HCT116 (cell line): ENCODE measurements around the gene CYP2D6. TPM values are rescaled to one million over a fixed set of nuclear protein-coding genes. Genes with fewer than 3 reads are reported as not detected.

Experiments used
- ATAC-seq: fragments of 200-7000 bp; cut with Tn5 transposase; 2 replicates; pipeline ENCODE4 v1.9.1; 2020; ENCODE audit warnings: mild to moderate bottlenecking, moderate library complexity
- BruUV-seq: library from RNA; stranded (reverse); fragments of 400-500 nt; replicated peaks from 2 replicates; lab custom pipeline; 2021; lab: Mats Ljungman, UMichigan
- CTCF ChIA-PET: fragments of 300-600 bp; sonication (Branson Sonifier 250); formaldehyde crosslinking; loops from one replicate; lab custom pipeline; 2021; ENCODE audit warnings: antibody characterized with exemption; lab: Charles Lee
- POLR2A ChIA-PET: fragments of 300-600, 350-600 bp; sonication (Branson Sonifier 250); formaldehyde crosslinking; loops from one replicate; lab custom pipeline; 2021; ENCODE audit warnings: antibody characterized with exemption; lab: Charles Lee
- RAD21 ChIA-PET, 2 experiments: fragments of 300-600 bp; sonication (Branson Sonifier 250); formaldehyde crosslinking; loops; one replicate each; lab custom pipeline; 2023; ENCODE audit warnings: low total read pairs in 2 of 2; ENCODE audit not compliant: uncharacterized antibody in 2 of 2, unreplicated experiment in 2 of 2, low non-redundant PET in 1 of 2; lab: Charles Lee
- DNase-seq: peaks from one replicate; pipeline ENCODE4 v3.0.0-alpha.2; 2010; ENCODE audit warnings: low read depth, low spot score
- H2AFZ ChIP-seq: fragments of 200-600 bp; shearing (Covaris generic), sonication (generic); 2 replicates; pipeline ENCODE4 v1.6.1; 2017; ENCODE audit warnings: low read depth, mixed run types, mixed read lengths, antibody characterized with exemption, low read length; ENCODE audit not compliant: poor library complexity, severe bottlenecking
- H3K27ac ChIP-seq: 2 replicates; pipeline ENCODE4 v1.5.1; 2012; ENCODE audit warnings: low read depth, low read length
- H3K27me3 ChIP-seq: fragments of 200-600 bp; sonication (generic); 2 replicates; pipeline ENCODE4 v1.6.1; 2016; ENCODE audit warnings: mixed run types, low read length, mixed read lengths; ENCODE audit not compliant: insufficient read depth
- H3K36me3 ChIP-seq, 2 experiments: fragments of 200-500 bp in 1 of 2; fragments of 200-600 bp in 1 of 2; sonication (Bioruptor generic) in 1 of 2; sonication (generic) in 1 of 2; 2 replicates each; pipeline versions ENCODE4 v1.5.1 to v1.6.1; 2014 to 2016; ENCODE audit warnings: low read length in 2 of 2, inconsistent platforms in 1 of 2, mixed read lengths in 1 of 2, mixed run types in 1 of 2; ENCODE audit not compliant: insufficient read depth in 2 of 2, control insufficient read depth in 1 of 2
- H3K4me1 ChIP-seq, 2 experiments: fragments of 200-600 bp in 1 of 2; sonication (generic) in 1 of 2; 2 replicates each; pipeline versions ENCODE4 v1.5.1 to v1.6.1; 2012 to 2017; ENCODE audit warnings: low read length in 2 of 2, inconsistent platforms in 1 of 2, mild to moderate bottlenecking in 1 of 2, mixed read lengths in 1 of 2, mixed run types in 1 of 2, moderate library complexity in 1 of 2; ENCODE audit not compliant: insufficient read depth in 2 of 2, control insufficient read depth in 1 of 2
- H3K4me2 ChIP-seq: fragments of 200-600 bp; sonication (generic); 2 replicates; pipeline ENCODE4 v1.6.1; 2017; ENCODE audit warnings: mixed run types, low read length, mixed read lengths
- H3K4me3 ChIP-seq, 2 experiments: fragments of 200-600 bp in 1 of 2; sonication (generic) in 1 of 2; replicated peaks in 1 of 2; 2 replicates each; pipeline ENCODE4 v1.5.1; 2011 to 2016; ENCODE audit warnings: low read length in 2 of 2, control low read depth in 1 of 2, low read depth in 1 of 2, mild to moderate bottlenecking in 1 of 2, mixed read lengths in 1 of 2, mixed run types in 1 of 2
- H3K79me2 ChIP-seq: fragments of 200-600 bp; sonication (generic); 2 replicates; pipeline ENCODE4 v1.6.1; 2017; ENCODE audit warnings: mild to moderate bottlenecking, mixed run types, low read length, moderate library complexity, mixed read lengths; ENCODE audit not compliant: insufficient read depth
- H3K9ac ChIP-seq: fragments of 200-600 bp; sonication (generic); 2 replicates; pipeline ENCODE4 v1.6.1; 2016; ENCODE audit warnings: low read length, mixed read lengths
- H3K9me2 ChIP-seq: fragments of 200-600 bp; sonication (generic), shearing (Covaris generic); 2 replicates; pipeline ENCODE4 v1.6.1; 2017; ENCODE audit warnings: mixed run types, mild to moderate bottlenecking, moderate library complexity; ENCODE audit not compliant: insufficient read depth
- H3K9me3 ChIP-seq, 2 experiments: fragments of 200-500 bp in 1 of 2; fragments of 200-600 bp in 1 of 2; sonication (Bioruptor generic) in 1 of 2; sonication (generic) in 1 of 2; 2 replicates each; pipeline ENCODE4 v1.6.1; 2014 to 2017; ENCODE audit warnings: low read length in 2 of 2, mixed read lengths in 2 of 2, inconsistent platforms in 1 of 2, low read depth in 1 of 2, mild to moderate bottlenecking in 1 of 2, mixed run types in 1 of 2, moderate library complexity in 1 of 2; ENCODE audit not compliant: control insufficient read depth in 1 of 2, insufficient read depth in 1 of 2
- H4K20me1 ChIP-seq: fragments of 200-600 bp; sonication (generic), shearing (Covaris generic); 2 replicates; pipeline ENCODE4 v1.6.1; 2017; ENCODE audit warnings: mixed run types, mild to moderate bottlenecking, moderate library complexity; ENCODE audit not compliant: insufficient read depth
- ATF3 ChIP-seq: IDR thresholded peaks from 2 replicates; pipeline ENCODE4 v1.6.1; 2012
- CBX3 ChIP-seq: IDR thresholded peaks from 2 replicates; pipeline ENCODE4 v1.6.1; 2012; ENCODE audit warnings: low read depth
- ELF1 ChIP-seq: IDR thresholded peaks from 2 replicates; pipeline ENCODE4 v1.6.1; 2012; ENCODE audit warnings: low read depth, borderline replicate concordance
- EZH2 ChIP-seq: fragments of 200-600 bp; sonication (generic); IDR thresholded peaks from 2 replicates; pipeline ENCODE4 v1.6.1; 2017; ENCODE audit warnings: antibody characterized with exemption, mixed run types
- EZH2phosphoT487 ChIP-seq: fragments of 200-600 bp; IDR thresholded peaks from 2 replicates; pipeline ENCODE4 v1.6.1; 2018; ENCODE audit warnings: antibody characterized with exemption, borderline replicate concordance
- FOSL1 ChIP-seq: IDR thresholded peaks from 2 replicates; pipeline ENCODE4 v1.6.1; 2012; ENCODE audit warnings: low read depth
- JUND ChIP-seq: IDR thresholded peaks from 2 replicates; pipeline ENCODE4 v1.6.1; 2012
- POLR2A ChIP-seq: IDR thresholded peaks from 2 replicates; pipeline ENCODE4 v1.7.0; 2011; ENCODE audit warnings: borderline replicate concordance; ENCODE audit not compliant: insufficient read depth, insufficient read length; ENCODE audit errors: extremely low read depth
- POLR2AphosphoS5 ChIP-seq: IDR thresholded peaks from 2 replicates; pipeline ENCODE4 v1.6.1; 2011; ENCODE audit warnings: mild to moderate bottlenecking, low read depth, low read length, moderate library complexity
- RAD21 ChIP-seq: IDR thresholded peaks from 2 replicates; pipeline ENCODE4 v1.6.1; 2012; ENCODE audit warnings: low read depth, mild to moderate bottlenecking
- REST ChIP-seq: IDR thresholded peaks from 2 replicates; pipeline ENCODE4 v1.6.1; 2012; ENCODE audit warnings: low read depth
- SIN3A ChIP-seq: IDR thresholded peaks from 2 replicates; pipeline ENCODE4 v1.6.1; 2012; ENCODE audit warnings: low read depth
- SP1 ChIP-seq: IDR thresholded peaks from 2 replicates; pipeline ENCODE4 v1.6.1; 2012; ENCODE audit warnings: low read depth
- TCF7L2 ChIP-seq: IDR thresholded peaks from 2 replicates; pipeline ENCODE4 v1.7.0; 2011; ENCODE audit warnings: borderline replicate concordance, inconsistent platforms; ENCODE audit not compliant: insufficient read depth, insufficient read length; ENCODE audit errors: extremely low read depth
- ZBTB33 ChIP-seq: IDR thresholded peaks from 2 replicates; pipeline ENCODE4 v1.6.1; 2011; ENCODE audit warnings: mild to moderate bottlenecking, low read length, moderate library complexity; ENCODE audit not compliant: insufficient replicate concordance; ENCODE audit errors: extremely low read depth
- ZFX ChIP-seq: fragments of 450-650 bp; IDR thresholded peaks from 2 replicates; pipeline ENCODE4 v1.6.1; 2017
- ZNF274 ChIP-seq: fragments of 200-500 bp; sonication (Bioruptor generic); IDR thresholded peaks from 2 replicates; pipeline ENCODE4 v1.6.1; 2014; ENCODE audit warnings: mild to moderate bottlenecking, low read depth, low read length, inconsistent platforms
- intact Hi-C: fragments of 100-400 bp; cut with micrococcal nuclease; formaldehyde crosslinking; loops from 2 replicates; pipeline ENCODE4 v1.10.0; 2022
- total RNA-seq: library from RNA; stranded (reverse); gene quantifications from one replicate; pipeline ENCODE4 v1.2.1, GENCODE V29; 2021; ENCODE audit not compliant: unreplicated experiment

The CYP2D6 gene
- total RNA-seq, 1 experiment from 2014 or later = 1.9 TPM

- no peaks in the 10 kb centered on the region for H4K20me1 ChIP-seq
- ATAC-seq = no peak
Observed at GRCh38 chr22:42172773-42173172, 42.2 kb upstream of the CYP2D6 start.

More at GRCh38 chr22:42172773-42173172, 42.2 kb upstream of the CYP2D6 start:
- Histone ChIP-seq H3K27me3 (no peaks in the 10 kb centered on the region), H2AFZ (no peak overlapping the region), H3K27ac (no peak overlapping the region), H3K9ac (no peak overlapping the region), H3K4me3 (no peak overlapping the region), H3K36me3 (peaks cover 0 to 12% of the 10 kb centered on the region in 2 experiments; a peak in 1 of 4 replicates), H3K79me2 (peaks cover 35% of the 10 kb centered on the region), H3K9me2 (no peaks in the 10 kb centered on the region), H3K4me1 (no peaks in the 10 kb centered on the region), H3K4me2 (no peak overlapping the region), H3K9me3 (no peaks in the 10 kb centered on the region)
- RAD21 ChIA-PET = interaction anchor here in 1 of 2 experiments (0.7 kb wide), 1 partner anchor 17 kb away, joined by 3 read pairs; no protein-coding TSS in a partner anchor
- no peak for DNase-seq
- POLR2A ChIA-PET = no interaction called here
- no TSS peak for BruUV-seq
- TF ChIP-seq JUND (no peak), FOSL1 (no peak), EZH2phosphoT487 (no peak), POLR2A (no peak), SP1 (no peak), ZBTB33 (no peak), EZH2 (no peak), TCF7L2 (no peak), CBX3 (no peak), SIN3A (no peak), REST (no peak), ZNF274 (no peak), RAD21 (no peak), ATF3 (no peak), POLR2AphosphoS5 (no peak), ELF1 (no peak), ZFX (no peak)
- CTCF ChIA-PET = interaction anchor here (1.6 to 4.7 kb wide), 2 partner anchors 264 to 272 kb away, joined by 6 to 28 read pairs; no protein-coding TSS in a partner anchor
- intact Hi-C loops = no loop called here
